Measurements from ENCODE around the gene ZER1.

Gene ZER1

DNA sequence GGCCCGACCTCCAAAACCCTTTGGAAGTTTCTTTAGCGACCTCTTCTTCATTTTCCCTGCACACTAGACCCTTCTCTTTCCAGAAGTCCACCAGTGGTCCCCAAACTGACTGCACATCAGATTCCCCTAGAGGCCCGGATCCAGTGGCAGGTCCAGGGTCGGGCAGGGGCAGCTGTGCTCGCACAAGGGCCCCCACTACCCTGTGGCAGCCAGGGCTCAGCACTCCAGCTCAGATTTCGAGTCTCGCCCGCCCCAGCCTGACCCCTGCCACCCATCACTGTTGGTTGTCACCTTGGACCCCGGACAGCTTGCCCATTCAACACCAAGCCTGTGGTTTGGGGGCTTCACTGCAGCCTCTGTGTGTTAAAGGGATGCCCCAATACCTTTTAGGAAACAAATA lies 40.0 kb downstream of the ZER1 start:
- H3K36me3 ChIP-seq (ENCODE audit: insufficient read depth, low read length) = peaks cover 34% of the 10 kb centered on the region

DNA sequence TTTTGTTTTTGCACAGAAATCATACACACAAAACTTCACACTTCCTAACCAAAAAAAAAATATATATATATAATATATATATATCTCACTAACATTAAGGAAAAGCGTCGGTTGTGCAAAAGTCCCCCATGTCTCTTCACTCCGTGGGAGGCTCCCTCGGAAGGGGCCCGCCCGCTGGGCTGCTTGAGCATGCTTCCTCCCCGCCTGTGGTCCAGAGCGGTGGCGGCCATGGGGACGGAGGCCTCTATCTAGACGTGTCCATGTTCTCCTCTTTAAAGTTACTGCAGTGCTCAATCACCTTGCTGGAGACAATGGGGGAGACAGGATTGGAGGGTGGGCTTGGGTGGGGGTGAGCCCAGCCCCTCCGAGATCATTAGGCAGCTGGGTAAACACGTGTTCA lies 40.6 kb downstream of the ZER1 start:
- H3K4me1 ChIP-seq (ENCODE audit: insufficient read depth, low read length) = no peaks in the 10 kb centered on the region
- no peak overlapping the region for H3K4me3 ChIP-seq (ENCODE audit: low read depth in 1 of 2, low read length in 2 of 2)
- H3K27me3 ChIP-seq (ENCODE audit: control insufficient read depth in 1 of 2, insufficient read depth in 2 of 2, low read length in 2 of 2) = no peaks in the 10 kb centered on the region
- no peaks in the 10 kb centered on the region for H3K9me3 ChIP-seq (ENCODE audit: low read length)
- peaks cover 34% of the 10 kb centered on the region for H3K36me3 ChIP-seq (ENCODE audit: insufficient read depth, low read length)
- H3K9ac ChIP-seq (ENCODE audit: low read length) = no peak overlapping the region
- no peak overlapping the region for H3K27ac ChIP-seq (ENCODE audit: low read depth, low read length)

More for the DNA sequence above, 40.0 kb downstream of the ZER1 start:
- no peak overlapping the region for H3K9ac ChIP-seq (ENCODE audit: low read length)
- H3K27me3 ChIP-seq (ENCODE audit: control insufficient read depth in 1 of 2, insufficient read depth in 2 of 2, low read length in 2 of 2) = no peaks in the 10 kb centered on the region
- H3K27ac ChIP-seq (ENCODE audit: low read depth, low read length) = no peak overlapping the region
- H3K4me3 ChIP-seq (ENCODE audit: low read depth in 1 of 2, low read length in 2 of 2) = no peak overlapping the region
- no peaks in the 10 kb centered on the region for H3K4me1 ChIP-seq (ENCODE audit: insufficient read depth, low read length)
- no peaks in the 10 kb centered on the region for H3K9me3 ChIP-seq (ENCODE audit: low read length)

DNA sequence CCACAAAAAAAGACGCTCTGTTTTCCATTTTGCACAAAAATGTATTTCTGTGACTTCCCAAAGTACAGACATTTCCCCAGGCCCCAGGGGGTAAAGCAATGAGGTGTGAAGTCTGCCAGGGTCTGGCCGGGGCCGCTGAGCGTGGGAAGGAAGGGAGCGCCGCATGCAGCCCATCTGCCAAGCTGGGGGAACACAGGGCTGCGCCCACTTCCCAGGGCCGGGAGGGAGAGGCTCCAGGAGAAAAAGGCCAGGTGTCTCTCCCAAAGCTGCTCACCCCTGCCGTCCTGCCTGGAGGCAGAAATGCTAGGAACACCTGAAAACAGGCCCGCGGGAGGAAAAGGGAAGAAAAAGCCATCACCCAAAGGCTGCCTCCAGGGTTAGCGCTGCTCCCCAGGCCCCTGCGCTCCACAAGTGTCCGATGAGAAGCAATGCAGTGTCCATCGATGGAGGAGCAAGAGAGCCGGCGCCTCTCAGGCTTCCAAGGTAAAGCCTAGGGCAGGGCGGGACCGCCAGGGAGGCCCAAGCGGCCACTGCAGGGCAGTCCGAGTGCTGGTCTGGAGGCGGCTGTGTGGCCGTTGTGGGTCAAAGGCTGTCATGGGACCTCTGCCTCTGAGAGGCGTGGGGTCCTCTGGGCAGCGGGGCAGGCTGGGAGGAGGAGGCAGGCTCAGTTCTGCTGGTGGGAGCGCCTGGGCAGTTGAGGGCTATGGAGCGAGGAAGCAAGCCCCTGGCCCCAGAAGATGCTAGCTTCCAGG lies 41.8 kb downstream of the ZER1 start:
- Histone ChIP-seq H3K27ac (ENCODE audit: low read depth, low read length) (no peak overlapping the region), H3K4me3 (ENCODE audit: low read depth in 1 of 2, low read length in 2 of 2) (no peak overlapping the region), H3K4me1 (ENCODE audit: insufficient read depth, low read length) (no peaks in the 10 kb centered on the region), H3K9ac (ENCODE audit: low read length) (no peak overlapping the region), H3K27me3 (ENCODE audit: control insufficient read depth in 1 of 2, insufficient read depth in 2 of 2, low read length in 2 of 2) (no peaks in the 10 kb centered on the region), H3K9me3 (ENCODE audit: low read length) (no peaks in the 10 kb centered on the region), H3K36me3 (ENCODE audit: insufficient read depth, low read length) (peaks cover 30% of the 10 kb centered on the region)

DNA sequence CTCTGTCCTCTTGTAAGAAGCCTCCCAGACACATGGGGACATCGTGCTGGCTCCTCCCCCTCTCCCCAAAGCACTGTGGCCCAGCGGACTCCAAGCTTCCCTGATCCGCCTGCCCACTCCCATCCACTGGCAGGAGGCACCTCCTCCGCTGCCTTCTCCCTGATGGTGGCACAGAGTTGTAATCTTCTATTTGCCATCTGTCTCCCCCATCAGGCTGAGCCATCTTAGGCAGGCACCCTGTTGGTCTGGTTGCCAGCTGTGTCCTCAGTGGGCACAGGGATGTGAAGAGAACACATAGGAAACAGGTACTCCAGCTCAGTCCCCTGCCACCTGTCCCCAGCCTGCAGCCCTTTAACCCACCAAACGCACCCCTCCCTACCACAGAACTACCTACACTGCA lies 42.4 kb downstream of the ZER1 start:
- H3K27ac ChIP-seq (ENCODE audit: low read depth, low read length) = no peak overlapping the region
- no peaks in the 10 kb centered on the region for H3K27me3 ChIP-seq (ENCODE audit: control insufficient read depth in 1 of 2, insufficient read depth in 2 of 2, low read length in 2 of 2)
- no peaks in the 10 kb centered on the region for H3K9me3 ChIP-seq (ENCODE audit: low read length)
- no peak overlapping the region for H3K9ac ChIP-seq (ENCODE audit: low read length)
- peaks cover 6% of the 10 kb centered on the region for H3K4me1 ChIP-seq (ENCODE audit: insufficient read depth, low read length)
- H3K4me3 ChIP-seq (ENCODE audit: low read depth in 1 of 2, low read length in 2 of 2) = no peak overlapping the region
- peaks cover 24% of the 10 kb centered on the region for H3K36me3 ChIP-seq (ENCODE audit: insufficient read depth, low read length)

DNA sequence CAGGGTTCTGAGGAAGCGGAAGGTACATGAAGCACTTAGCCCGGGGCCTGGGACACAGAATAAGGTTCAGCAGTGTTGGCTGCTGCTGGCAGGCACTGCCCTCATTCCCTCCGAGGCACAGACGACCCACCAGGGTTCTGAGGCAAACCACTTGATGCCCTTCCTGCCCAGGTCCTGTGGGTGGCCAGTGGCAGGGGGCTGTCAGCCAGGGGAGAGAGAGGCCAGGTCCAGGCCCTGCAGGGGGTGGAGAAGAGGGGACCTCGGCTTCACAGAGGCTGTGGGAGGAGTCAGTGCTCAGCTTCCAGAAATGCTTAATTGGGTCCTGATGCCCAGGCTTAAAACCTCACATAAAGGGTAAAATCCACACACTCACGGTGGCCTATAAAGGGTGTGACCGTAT lies 43.4 kb downstream of the ZER1 start:
- H3K9me3 ChIP-seq (ENCODE audit: low read length) = no peaks in the 10 kb centered on the region
- H3K4me1 ChIP-seq (ENCODE audit: insufficient read depth, low read length) = peaks cover 10% of the 10 kb centered on the region
- H3K27ac ChIP-seq (ENCODE audit: low read depth, low read length) = no peak overlapping the region
- no peak overlapping the region for H3K9ac ChIP-seq (ENCODE audit: low read length)
- no peaks in the 10 kb centered on the region for H3K27me3 ChIP-seq (ENCODE audit: control insufficient read depth in 1 of 2, insufficient read depth in 2 of 2, low read length in 2 of 2)
- H3K4me3 ChIP-seq (ENCODE audit: low read depth in 1 of 2, low read length in 2 of 2) = no peak overlapping the region
- peaks cover 22% of the 10 kb centered on the region for H3K36me3 ChIP-seq (ENCODE audit: insufficient read depth, low read length)

DNA sequence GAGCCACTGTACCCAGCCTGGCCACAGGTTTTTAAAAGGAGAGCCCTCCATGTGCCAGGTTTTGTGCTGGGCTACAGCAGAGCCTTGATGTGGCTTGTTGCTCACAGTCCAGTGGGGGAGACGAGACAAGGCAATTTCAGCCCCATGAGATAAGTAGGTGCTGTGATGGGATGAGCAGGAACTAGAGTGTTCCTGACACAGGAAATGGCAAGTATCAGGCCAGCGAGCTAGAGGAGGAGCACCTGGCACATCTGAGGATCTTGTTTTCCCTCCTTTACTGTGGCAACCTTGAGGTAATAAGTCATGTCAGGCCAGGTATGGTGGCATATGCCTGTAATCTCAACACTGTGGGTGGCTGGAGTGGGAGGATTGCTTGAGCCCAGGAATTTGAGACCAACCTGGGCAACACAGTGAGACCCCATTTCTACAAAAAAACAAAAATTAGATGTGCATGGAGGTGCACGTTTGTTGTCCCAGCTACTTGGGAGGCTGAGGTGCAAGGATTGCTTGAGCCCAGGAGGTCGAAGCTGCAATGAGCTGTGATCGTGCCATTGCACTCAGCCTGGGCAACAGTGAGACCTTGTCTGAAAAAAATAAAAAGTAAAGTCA lies 44.0 kb downstream of the ZER1 start:
- Histone ChIP-seq H3K27ac (ENCODE audit: low read depth, low read length) (no peak overlapping the region), H3K4me1 (ENCODE audit: insufficient read depth, low read length) (peaks cover 10% of the 10 kb centered on the region), H3K36me3 (ENCODE audit: insufficient read depth, low read length) (peaks cover 18% of the 10 kb centered on the region), H3K4me3 (ENCODE audit: low read depth in 1 of 2, low read length in 2 of 2) (no peak overlapping the region), H3K27me3 (ENCODE audit: control insufficient read depth in 1 of 2, insufficient read depth in 2 of 2, low read length in 2 of 2) (no peaks in the 10 kb centered on the region), H3K9me3 (ENCODE audit: low read length) (no peaks in the 10 kb centered on the region), H3K9ac (ENCODE audit: low read length) (no peak overlapping the region)

DNA sequence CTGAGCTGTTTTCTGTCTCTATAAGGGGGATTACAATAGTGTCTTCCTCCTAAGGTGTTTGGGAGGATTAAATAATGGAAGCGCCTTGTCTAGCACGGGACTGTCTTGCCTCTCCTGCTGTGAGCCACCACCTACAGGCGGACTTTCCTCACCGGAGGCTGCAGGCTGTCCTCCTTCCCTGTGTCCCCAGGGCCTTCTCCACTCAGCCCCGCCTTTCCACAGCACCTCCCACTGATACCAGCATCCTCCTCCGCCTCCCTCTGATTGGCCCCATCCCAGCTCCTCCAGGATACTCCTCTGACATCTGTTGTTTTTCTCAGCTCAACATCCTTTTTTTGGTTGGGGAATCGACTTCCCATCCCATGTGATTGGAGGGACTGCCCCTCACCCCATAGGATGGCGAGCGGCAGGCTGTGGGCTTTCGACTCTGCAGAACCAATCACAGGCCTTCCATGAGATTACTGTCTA lies 46.9 kb downstream of the ZER1 start:
- no peak overlapping the region for H3K27ac ChIP-seq (ENCODE audit: low read depth, low read length)
- no peaks in the 10 kb centered on the region for H3K27me3 ChIP-seq (ENCODE audit: control insufficient read depth in 1 of 2, insufficient read depth in 2 of 2, low read length in 2 of 2)
- H3K9ac ChIP-seq (ENCODE audit: low read length) = no peak overlapping the region
- H3K4me3 ChIP-seq (ENCODE audit: low read depth in 1 of 2, low read length in 2 of 2) = peak overlapping the region; percentile 68 to 72
- peaks cover 10% of the 10 kb centered on the region for H3K4me1 ChIP-seq (ENCODE audit: insufficient read depth, low read length)
- H3K36me3 ChIP-seq (ENCODE audit: insufficient read depth, low read length) = no peaks in the 10 kb centered on the region
- H3K9me3 ChIP-seq (ENCODE audit: low read length) = no peaks in the 10 kb centered on the region

DNA sequence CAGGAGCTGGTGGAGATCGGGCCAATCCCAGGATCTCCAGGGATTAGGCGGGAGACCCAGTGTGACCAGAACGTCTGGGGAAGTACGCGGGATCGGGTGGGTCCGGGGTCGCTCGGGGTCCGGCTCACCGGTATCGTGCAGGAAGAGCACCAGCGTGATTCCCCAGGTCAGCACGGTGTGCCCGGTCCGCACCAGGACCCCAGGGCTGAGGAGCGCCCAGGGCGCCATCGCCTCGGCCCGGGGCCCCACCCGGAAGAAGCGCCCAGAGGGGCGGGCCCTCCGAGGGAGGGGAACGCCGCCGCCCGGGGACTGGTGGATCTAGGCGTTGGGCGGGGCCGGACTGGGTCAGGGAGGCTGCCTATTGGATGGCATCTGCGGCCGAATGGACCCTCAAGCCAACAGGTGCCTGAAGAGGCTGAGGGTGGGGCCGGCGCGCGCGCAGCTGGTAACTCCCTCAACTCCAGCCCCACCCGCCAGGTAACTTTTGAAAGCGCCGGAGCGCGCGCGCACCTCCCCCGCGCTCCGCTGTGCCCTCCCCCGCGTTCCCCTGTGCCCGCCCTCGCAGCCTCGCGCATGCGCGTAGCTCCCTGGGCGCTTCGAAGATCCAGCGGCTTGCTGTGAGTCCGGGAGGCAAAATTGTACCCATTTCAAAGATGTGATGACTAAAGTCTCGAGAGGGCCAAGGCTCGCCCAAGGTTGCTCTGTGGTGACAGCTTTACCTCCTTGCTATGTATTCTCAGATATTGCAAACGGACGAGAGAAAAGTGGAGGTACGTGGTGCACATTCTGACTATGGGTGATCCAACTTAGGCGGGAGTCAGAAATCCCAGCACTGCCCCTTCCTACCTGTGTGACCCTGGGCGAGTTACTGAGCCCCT lies 47.6 kb downstream of the ZER1 start, which contains the start of gene ZDHHC12:
TSS of gene ZDHHC12 (minus strand) at position 262 of the 878 bp plus-strand sequence. CDS start at position 228, 34 bp downstream.
- Histone ChIP-seq H3K36me3 (ENCODE audit: insufficient read depth, low read length) (no peaks in the 10 kb centered on the region), H3K4me1 (ENCODE audit: insufficient read depth, low read length) (peaks cover 10% of the 10 kb centered on the region), H3K9me3 (ENCODE audit: low read length) (no peaks in the 10 kb centered on the region), H3K27me3 (ENCODE audit: control insufficient read depth in 1 of 2, insufficient read depth in 2 of 2, low read length in 2 of 2) (no peaks in the 10 kb centered on the region), H3K9ac (ENCODE audit: low read length) (peak within 1 kb of the TSS; percentile 41), H3K4me3 (ENCODE audit: low read depth in 1 of 2, low read length in 2 of 2) (peak within 1 kb of the TSS; percentile 68 to 72), H3K27ac (ENCODE audit: low read depth, low read length) (peak within 1 kb of the TSS; percentile 27)

DNA sequence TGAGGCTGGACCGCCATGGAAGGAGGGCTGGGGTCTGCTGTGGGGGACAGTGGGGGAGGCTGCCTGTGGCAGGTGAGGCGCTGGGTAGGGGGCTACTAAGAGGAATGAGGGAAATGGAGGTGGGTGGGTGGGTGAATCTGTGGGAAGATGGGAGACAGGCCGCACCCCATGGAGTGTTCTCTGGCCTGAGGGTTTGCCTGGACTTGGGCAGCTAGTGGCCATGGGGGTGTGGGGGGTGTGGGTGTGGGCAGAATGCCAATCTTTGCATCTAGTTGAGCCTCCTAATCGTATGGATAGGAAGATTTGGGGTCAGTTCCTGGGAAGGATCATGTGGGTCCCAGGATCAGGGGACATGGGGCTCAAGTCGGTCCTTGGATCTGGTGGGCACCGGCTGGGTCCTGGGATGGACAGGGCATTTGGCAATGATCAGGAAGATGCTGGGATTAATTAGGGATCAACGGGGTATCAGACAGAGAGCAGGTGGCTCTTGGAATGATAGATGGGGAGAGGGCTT lies 48.3 kb downstream of the ZER1 start:
- Histone ChIP-seq H3K36me3 (ENCODE audit: insufficient read depth, low read length) (no peaks in the 10 kb centered on the region), H3K27ac (ENCODE audit: low read depth, low read length) (peak overlapping the region; percentile 27), H3K4me1 (ENCODE audit: insufficient read depth, low read length) (peaks cover 10% of the 10 kb centered on the region), H3K9ac (ENCODE audit: low read length) (peak overlapping the region; percentile 41), H3K27me3 (ENCODE audit: control insufficient read depth in 1 of 2, insufficient read depth in 2 of 2, low read length in 2 of 2) (no peaks in the 10 kb centered on the region), H3K9me3 (ENCODE audit: low read length) (no peaks in the 10 kb centered on the region), H3K4me3 (ENCODE audit: low read depth in 1 of 2, low read length in 2 of 2) (peak overlapping the region; percentile 68 to 72)

DNA sequence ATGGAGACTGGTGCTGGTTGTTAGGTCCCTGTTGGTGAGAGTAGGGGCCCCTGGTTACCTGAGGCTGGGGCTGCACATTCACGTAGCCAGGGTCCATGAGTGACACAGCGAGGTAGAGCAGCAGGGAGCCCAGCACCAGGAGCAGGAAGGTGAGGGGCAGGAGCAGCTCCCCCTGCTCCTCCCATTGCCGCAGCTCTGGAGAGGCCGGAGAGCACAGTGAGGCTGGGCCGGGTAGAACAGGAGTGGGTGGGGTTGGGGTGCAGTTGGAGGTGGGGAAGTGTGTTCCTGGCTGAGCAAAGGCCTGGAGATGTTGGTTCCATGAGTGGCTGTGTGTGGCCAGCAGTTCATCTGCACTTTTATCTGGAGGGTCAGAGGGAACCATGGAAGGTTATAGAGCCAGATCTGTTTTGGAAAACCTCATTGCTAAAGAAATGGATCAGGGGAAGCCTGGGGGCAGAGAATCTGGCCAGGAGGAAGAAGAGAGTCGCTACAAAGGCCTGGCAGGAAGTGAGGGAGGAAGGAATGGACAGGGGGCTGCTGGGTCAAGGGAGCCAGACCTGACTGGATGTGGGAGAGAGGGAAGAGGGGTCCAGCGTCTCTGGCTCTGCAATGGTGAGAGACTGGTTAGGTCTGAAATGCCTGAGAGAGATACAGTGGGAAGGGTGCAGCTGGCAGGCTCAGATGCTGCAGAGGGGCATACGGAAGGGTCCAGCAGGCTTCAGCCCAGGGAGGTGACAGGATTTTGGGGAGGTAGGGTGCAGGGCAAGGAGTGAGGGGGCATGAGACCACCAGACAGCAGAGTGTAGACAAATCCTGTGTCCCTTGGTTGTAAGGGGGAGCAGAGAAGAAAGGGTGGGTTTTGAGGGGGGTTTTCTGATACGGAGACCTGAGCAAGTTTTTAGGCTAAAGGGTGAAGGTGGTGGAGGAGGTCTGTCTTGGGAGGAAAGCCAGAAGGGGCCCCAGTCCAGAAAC lies 49.1 kb downstream of the ZER1 start:
- Histone ChIP-seq H3K4me3 (ENCODE audit: low read depth in 1 of 2, low read length in 2 of 2) (no peak overlapping the region), H3K27ac (ENCODE audit: low read depth, low read length) (no peak overlapping the region), H3K27me3 (ENCODE audit: control insufficient read depth in 1 of 2, insufficient read depth in 2 of 2, low read length in 2 of 2) (no peaks in the 10 kb centered on the region), H3K36me3 (ENCODE audit: insufficient read depth, low read length) (no peaks in the 10 kb centered on the region), H3K9ac (ENCODE audit: low read length) (no peak overlapping the region), H3K4me1 (ENCODE audit: insufficient read depth, low read length) (peaks cover 10% of the 10 kb centered on the region), H3K9me3 (ENCODE audit: low read length) (no peaks in the 10 kb centered on the region)

All from muscle layer of colon (tissue), 2 donors.